GM19238 (cell line): ENCODE measurements around the gene DACH1.

Source experiments
- DNase-seq: peaks from one replicate; pipeline ENCODE4 v3.0.0; 2011; ENCODE audit warnings: low spot score; ENCODE audit not compliant: insufficient read length

Gene DACH1

GRCh38 chr13:71632206-71632605, 234.8 kb downstream of the DACH1 start:
- DNase-seq = no peak

- DNase-seq = no peak
Observed at GRCh38 chr13:71629167-71629566, 237.8 kb downstream of the DACH1 start.

GRCh38 chr13:71626421-71627117, 240.4 kb downstream of the DACH1 start:
- no peak for DNase-seq

DNA sequence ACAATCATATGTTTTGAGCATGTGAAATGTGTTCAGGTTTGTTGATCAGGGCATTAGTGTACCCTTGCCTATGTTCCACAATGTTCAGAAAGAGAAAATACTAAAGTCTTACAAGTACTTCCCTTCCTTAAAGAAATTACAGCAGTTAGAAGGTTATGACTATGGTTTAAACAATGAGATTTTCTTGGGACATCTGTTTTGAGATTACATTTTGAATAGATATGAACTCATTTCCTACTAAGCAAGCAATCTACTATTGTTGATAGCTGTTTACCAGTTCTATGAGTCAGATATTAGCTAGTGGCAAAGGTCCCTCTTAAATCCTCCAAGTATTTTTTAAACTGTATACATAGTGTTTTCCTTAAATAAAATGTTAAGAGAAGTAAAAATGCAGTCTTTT, 241.3 kb downstream of the DACH1 start:
- no peak for DNase-seq

DNA sequence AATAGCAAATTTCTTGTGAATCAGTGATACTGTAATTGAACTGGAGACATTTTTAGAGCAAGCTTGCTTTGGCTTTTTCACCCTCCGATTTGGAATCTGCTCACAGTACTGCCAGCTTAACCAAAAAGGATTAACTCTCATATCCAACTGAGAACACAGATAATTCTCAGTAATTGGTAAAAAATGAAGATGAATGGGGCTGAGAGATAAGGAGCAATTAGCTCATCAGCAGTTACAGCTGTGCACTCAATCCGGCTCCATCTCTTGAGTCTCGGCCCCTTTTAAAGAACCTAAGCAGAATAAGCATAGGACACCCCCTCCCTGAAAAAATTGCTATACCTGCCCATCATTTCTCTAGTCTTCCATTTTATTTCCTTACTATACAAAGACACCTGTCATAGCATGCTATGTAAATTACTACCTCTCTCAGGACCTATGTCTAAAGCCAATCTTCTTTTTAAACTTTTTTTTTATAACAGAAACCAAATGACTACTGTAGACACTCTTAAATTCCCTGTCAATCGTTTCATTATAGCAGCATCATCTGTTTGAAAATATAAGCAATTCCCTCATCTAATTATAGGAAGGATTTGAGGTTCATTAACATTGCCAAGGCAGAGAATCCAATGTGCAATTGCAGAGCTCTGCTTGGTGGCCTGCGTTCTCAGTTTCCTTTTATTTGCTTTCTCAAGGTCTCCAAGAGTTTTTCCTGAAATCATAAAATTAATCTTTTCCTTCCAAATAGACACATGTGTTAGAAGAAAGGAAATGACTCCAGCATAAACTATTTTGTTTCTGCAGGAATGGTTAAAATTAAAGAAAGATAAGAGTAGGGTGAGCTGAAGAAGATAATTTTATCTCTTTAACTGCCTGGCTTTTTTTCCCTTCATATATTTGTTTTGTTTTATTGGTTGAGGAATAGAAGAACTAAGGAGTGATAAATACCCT, 242.1 kb downstream of the DACH1 start:
- DNase-seq = no peak

- no peak for DNase-seq
Observed at GRCh38 chr13:71621174-71622124, 245.6 kb downstream of the DACH1 start.

GRCh38 chr13:71619096-71619495, 247.9 kb downstream of the DACH1 start:
- DNase-seq = no peak

- no peak for DNase-seq
Observed at GRCh38 chr13:71618159-71618558, 248.8 kb downstream of the DACH1 start.

- no peak for DNase-seq
Observed at GRCh38 chr13:71617265-71617664, 249.7 kb downstream of the DACH1 start.

DNA sequence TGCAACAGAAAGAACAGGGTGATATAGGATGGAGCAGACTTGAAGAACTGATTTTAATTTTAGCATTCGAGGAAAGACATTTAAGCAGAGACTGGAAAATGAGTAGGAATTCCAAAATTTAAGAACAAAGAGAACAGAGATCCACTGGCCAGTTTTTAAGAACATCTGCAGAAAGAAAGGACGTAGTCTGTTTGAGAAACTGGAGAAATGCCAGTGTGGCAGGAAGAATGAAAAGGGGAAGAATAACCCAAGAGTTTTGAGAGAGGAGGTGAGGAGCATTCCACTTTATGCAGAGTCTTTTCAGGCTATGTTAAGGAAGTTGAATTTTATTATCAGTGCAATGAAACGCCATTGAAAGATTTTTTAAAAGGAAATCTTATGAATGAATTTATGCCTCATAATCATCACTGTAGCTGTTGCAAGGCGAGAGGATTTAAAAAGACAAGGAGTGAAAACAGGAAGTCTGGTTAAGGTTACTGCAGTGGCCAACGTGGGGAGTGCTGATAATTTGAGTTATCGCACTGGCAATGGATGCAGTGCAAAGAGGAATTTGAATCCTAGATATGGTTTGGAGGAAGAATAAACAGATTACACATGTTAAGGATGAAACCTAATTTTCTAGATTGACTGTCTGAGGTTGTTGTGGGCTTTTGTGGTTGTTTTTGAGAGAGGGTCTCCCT, 253.8 kb downstream of the DACH1 start:
- no peak for DNase-seq

DNA sequence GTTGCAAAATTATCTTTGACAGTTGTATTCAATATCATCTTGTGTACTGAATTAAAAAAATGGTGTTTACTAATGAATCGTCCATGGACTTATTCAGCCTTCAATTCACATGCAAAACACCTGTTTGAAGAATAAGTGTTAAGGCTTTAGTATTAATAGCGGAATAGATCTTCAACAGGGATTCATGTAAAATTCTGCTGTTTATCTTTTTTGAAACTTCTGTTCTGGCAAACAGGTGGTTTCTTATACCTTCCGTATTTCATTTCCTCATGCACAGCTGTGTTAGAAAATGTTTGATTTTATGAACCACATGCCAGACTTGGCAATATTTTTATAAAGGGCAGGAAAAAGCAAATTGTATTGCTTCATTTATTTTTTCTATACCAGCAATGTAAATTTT, 255.7 kb downstream of the DACH1 start:
- no peak for DNase-seq

GRCh38 chr13:71610876-71611275, 256.1 kb downstream of the DACH1 start:
- no peak for DNase-seq

DNA sequence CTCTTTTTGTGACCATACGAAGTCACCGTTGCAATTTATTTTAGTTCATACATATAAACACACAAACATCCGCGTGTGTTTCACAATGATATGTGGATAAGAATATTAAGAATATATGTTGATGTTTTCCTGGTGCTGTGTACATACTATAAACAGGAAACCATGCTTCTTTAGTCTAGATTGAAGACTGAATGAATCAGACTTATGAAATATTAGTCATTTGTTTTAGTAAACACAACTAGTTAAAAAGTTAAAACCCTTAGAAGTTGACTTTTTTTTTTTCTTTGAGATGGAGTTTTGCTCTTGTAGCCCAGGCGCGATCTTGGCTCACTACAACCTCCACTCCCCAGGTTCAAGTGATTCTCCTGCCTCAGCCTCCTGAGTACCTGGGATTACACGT, 257.7 kb downstream of the DACH1 start:
- DNase-seq = no peak

GRCh38 chr13:71607575-71607974, 259.4 kb downstream of the DACH1 start:
- no peak for DNase-seq

GRCh38 chr13:71606818-71607217, 260.2 kb downstream of the DACH1 start:
- no peak for DNase-seq

DNA sequence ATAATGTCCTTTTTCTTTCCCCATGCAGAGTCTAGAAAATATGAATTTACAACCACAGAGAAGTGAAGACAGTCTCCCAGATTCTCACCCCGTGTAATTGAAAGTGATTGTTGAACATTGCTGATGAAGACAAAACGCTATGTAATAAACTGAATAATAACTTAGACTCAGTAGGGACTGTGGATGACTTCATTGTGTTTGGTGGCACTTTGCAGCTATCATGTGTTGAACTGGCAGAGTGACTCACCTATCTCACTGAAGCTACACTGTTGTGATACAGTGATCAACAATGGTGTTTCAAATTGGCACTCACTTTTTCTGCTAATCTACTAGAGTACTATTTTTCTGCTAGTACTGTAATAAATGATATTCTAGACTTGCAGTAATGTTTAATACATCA, 261.3 kb downstream of the DACH1 start:
- DNase-seq = no peak

DNA sequence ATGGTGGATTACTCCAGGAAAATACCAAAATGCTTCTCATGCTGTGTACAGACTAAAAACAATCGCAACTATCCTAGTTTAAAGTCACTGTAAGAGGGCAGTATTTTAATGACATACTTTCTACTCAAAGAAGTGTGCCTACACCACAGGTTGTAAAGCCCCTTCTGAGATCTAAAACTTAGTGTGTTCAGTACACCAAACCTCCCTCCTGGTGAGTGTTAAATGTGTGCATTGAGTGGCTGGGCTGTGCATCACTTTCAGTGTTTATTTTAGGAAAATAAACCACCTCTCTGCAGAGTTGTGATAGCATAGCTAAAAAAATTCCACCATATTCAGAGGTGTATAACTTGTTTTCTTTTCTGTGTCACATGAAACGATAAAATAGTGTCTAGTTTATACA, 263.7 kb downstream of the DACH1 start:
- DNase-seq = no peak

DNA sequence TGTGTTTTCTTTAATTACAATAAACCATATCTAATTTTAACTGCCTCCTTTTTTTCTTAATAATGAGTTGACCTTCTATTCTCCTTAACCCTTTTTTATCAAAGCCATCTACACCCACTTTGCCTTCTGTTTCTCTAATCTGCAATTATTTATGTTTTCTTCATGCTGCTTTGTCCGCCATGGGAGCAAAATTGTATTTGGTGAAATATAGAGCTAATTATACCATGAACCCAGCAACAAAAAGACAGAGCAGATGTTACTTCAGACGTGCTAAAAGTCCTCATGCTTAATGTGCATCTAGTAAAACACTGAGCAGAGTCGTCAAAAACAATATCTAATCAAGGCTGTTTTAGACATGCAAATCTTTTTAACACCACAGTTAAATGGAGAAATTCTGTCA, 264.7 kb downstream of the DACH1 start:
- DNase-seq = no peak

- no peak for DNase-seq
Observed at GRCh38 chr13:71597150-71597549, 269.9 kb downstream of the DACH1 start.

DNA sequence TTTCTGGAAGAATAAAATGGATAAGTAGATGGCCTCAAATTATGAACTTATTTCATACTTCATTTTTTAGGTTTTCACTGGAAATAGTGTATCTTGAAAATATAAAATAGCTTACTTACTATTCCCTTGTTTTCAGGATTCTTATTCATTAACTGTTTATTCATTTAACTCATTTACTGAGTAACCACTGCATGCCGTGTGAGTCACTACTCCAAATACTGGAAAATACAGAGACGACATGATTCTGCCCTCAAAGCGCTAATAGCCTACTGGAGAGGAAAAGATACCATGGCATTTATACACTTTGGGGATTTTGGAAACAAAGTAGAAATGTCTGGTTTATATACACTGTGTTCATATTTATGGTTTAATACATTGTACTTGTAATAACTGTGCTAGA, 270.9 kb downstream of the DACH1 start:
- no peak for DNase-seq

DNA sequence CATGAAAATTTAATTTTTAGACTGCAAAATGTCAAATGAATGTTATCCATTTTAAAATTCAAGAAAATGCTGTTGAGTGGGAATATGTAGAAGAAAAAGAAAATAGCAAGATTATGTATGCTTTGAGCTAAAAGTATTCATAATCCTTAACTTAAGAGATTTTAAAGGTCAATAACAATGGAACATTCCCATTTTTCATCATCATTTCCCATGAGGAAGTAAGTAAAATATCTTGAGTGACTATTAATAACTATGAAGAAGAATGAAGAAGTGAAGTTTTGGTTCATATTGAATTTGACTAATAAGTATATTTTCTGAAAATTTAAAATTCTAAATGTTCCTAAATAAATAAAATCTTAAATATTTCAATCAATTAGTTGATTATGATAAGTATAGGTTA, 273.4 kb downstream of the DACH1 start:
- DNase-seq = no peak
